ENCODE data around the gene PPP1R10. TPM values are rescaled to one million over a fixed set of nuclear protein-coding genes. Genes with fewer than 3 reads are reported as not detected.

Gene PPP1R10
- total RNA-seq, 1 experiment from 2014 or later = 123 TPM

DNA sequence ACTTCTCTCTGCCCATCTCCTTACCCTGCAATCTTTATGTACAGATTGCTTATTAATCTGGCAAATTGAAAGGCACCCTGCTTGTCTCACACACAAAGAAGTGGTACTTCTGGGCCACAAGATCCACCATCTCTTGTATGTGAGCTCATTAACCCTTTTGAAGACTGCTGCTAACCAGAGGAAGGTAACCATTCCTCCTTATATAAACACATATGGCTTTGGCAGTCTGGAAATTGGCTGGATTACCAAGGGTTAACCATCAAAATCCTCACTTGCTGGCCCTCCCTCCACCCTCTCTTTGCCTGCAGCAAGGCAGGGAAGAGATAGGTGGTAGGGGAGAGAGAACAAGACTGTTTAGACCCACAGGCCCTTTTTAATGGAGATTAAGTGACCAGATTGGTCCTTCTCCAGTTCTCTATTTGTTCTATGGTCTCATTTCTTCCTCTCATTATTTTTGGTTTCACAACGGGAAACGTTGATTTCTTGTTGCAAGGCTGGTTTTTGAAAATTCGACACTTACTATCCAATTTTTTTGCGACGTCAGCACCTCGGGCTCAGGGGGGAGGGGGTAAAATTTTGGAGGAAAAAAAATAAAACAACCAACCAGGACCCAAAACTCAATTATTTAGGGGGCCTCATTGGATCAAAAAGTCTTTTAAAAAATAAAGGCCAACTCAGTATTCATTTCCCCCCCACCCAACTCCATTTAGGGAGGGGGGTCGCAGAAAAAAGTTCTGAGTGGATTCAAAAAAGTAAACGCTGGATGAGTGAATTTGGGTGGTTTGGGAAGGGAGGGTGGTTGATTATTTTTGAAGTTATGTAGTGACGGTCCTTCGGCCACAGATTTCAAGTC, 859 bp downstream of the PPP1R10 start:
- no peak overlapping the region for H4K8ac ChIP-seq (replicated peaks; ENCODE audit: insufficient read length, low read depth, low read length)
- peak overlapping the region; percentile 92 to 97 for H3K4me3 Mint-ChIP-seq
- no peak overlapping the region for H2BK20ac ChIP-seq (ENCODE audit: low read depth, low read length, poor library complexity, severe bottlenecking)
- H3K23ac ChIP-seq (ENCODE audit: insufficient read length, low read depth, low read length) = no peak overlapping the region
- no peak overlapping the region for H2BK120ac ChIP-seq (ENCODE audit: low read depth, low read length, poor library complexity, severe bottlenecking)
- no peak overlapping the region for H2AFZ ChIP-seq (ENCODE audit: low read length)
- peak overlapping the region; percentile 83 for H3K14ac ChIP-seq (ENCODE audit: insufficient read depth, low read length)
- peak overlapping the region; percentile 63 for H4K5ac ChIP-seq (ENCODE audit: insufficient read length, low read depth, low read length)
- H3K27ac ChIP-seq (ENCODE audit: insufficient read length, low read depth, low read length) = peak overlapping the region; percentile 90
- peak; percentile 45 for DNase-seq
- H2BK5ac ChIP-seq (ENCODE audit: insufficient read length, low read length) = peak overlapping the region; percentile 59
- H3K23me2 ChIP-seq (ENCODE audit: insufficient read length, low read depth, low read length, poor library complexity, severe bottlenecking) = peaks cover 21% of the 10 kb centered on the region
- no peak overlapping the region; the same call in 1 of the 2 replicates for H3K4ac ChIP-seq (ENCODE audit: low read depth, low read length)
- H3K4me1 Mint-ChIP-seq = peaks cover 36 to 40% of the 10 kb centered on the region in 2 experiments
- H3K27ac Mint-ChIP-seq = peak overlapping the region; percentile 99 to 100 (median 100)
- H3K36me3 Mint-ChIP-seq (ENCODE audit: insufficient read depth in 1 of 3, low read depth in 3 of 3) = peaks cover 32 to 58% (median 49%) of the 10 kb centered on the region in 3 experiments
- peak overlapping the region; percentile 87 for H3K18ac ChIP-seq (ENCODE audit: insufficient read length, low read depth, low read length)
- H3K4me2 ChIP-seq (ENCODE audit: insufficient read depth, insufficient read length, low read length) = peak overlapping the region; percentile 89
- H2AK5ac ChIP-seq (ENCODE audit: insufficient read length, low read length) = peak overlapping the region; percentile 71
- H4K20me1 ChIP-seq (ENCODE audit: control insufficient read depth, insufficient read depth, insufficient read length) = no peaks in the 10 kb centered on the region
- H3K79me2 ChIP-seq (ENCODE audit: insufficient read depth, low read length) = peaks cover 2% of the 10 kb centered on the region; the same call in 1 of the 2 replicates
- no peaks in the 10 kb centered on the region for H3K9me3 ChIP-seq (ENCODE audit: control insufficient read depth, low read depth, low read length)
- H3K9ac ChIP-seq (ENCODE audit: extremely low read depth, insufficient read length, low read length) = peak overlapping the region; percentile 99
- peaks cover 4% of the 10 kb centered on the region; the same call in 1 of the 2 replicates for H3K4me1 ChIP-seq (ENCODE audit: insufficient read depth, low read length)
- no peak overlapping the region for H2BK12ac ChIP-seq (ENCODE audit: insufficient read length, low read depth, low read length)
- TF ChIP-seq, protein P1, sequence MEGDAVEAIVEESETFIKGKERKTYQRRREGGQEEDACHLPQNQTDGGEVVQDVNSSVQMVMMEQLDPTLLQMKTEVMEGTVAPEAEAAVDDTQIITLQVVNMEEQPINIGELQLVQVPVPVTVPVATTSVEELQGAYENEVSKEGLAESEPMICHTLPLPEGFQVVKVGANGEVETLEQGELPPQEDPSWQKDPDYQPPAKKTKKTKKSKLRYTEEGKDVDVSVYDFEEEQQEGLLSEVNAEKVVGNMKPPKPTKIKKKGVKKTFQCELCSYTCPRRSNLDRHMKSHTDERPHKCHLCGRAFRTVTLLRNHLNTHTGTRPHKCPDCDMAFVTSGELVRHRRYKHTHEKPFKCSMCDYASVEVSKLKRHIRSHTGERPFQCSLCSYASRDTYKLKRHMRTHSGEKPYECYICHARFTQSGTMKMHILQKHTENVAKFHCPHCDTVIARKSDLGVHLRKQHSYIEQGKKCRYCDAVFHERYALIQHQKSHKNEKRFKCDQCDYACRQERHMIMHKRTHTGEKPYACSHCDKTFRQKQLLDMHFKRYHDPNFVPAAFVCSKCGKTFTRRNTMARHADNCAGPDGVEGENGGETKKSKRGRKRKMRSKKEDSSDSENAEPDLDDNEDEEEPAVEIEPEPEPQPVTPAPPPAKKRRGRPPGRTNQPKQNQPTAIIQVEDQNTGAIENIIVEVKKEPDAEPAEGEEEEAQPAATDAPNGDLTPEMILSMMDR (conservative IDR thresholded peaks at IDR 0.05) = no peak
- peaks cover 8 to 12% of the 10 kb centered on the region in 2 experiments; a peak in 3 of 5 replicates for H3K9me3 Mint-ChIP-seq
- H3K27me3 Mint-ChIP-seq (ENCODE audit: low read depth) = no peaks in the 10 kb centered on the region; the same call in 1 of the 2 replicates
- H3K79me1 ChIP-seq (ENCODE audit: insufficient read depth, low read depth, low read length, poor library complexity, severe bottlenecking) = peaks cover 4% of the 10 kb centered on the region
- no peak overlapping the region for H3T11ph ChIP-seq (ENCODE audit: low read length)
- no peaks in the 10 kb centered on the region for H3K27me3 ChIP-seq (ENCODE audit: insufficient read depth, low read length)
- 100% methylated on average over 1 of the region's 10 CpGs for WGBS (ENCODE audit: extremely low coverage, insufficient read length, low lambda C conversion rate)
- no peak overlapping the region for H4K91ac ChIP-seq (ENCODE audit: insufficient read length, low read depth, low read length)
- peak overlapping the region; percentile 95 for H3K56ac ChIP-seq (ENCODE audit: insufficient read length, low read depth, low read length)
- no peak overlapping the region; the same call in 1 of the 2 replicates for H2BK15ac ChIP-seq (ENCODE audit: low read depth, low read length)

Measured in H9 (cell line).